ENCODE data around the gene ELOVL7. TPM values are rescaled to one million over a fixed set of nuclear protein-coding genes. Genes with fewer than 3 reads are reported as not detected.
"Not testable (repeated sequence)": the region's sequence is repeated elsewhere in the genome, so short reads cannot be mapped to it uniquely, and the experiment has no call there.

ELOVL7 gene
- polyA plus RNA-seq, 1 of the 3 experiments (the other 2 are of a cell fraction): 0.07 TPM

GRCh38 chr5:60712950-60713349 lies 131.1 kb downstream of the ELOVL7 start:
- H3K4me3 ChIP-seq (ENCODE audit: low read depth in 2 of 2, low read length in 1 of 2): no peak overlapping the region
- H3K9me3 ChIP-seq: no peaks in the 10 kb centered on the region
- no peak overlapping the region for H3K9ac ChIP-seq
- TF ChIP-seq SIN3A (IDR thresholded peaks at IDR 0.05; ENCODE audit: borderline replicate concordance, low read depth, low read length) (no peak), FOXJ3 (CRISPR knock-in tag; IDR thresholded peaks at IDR 0.05) (no peak), ELF1 (IDR thresholded peaks at IDR 0.05) (no peak), ZBTB33 (IDR thresholded peaks at IDR 0.05; ENCODE audit: borderline replicate concordance, low read depth) (no peak), RCOR1 (IDR thresholded peaks at IDR 0.05; ENCODE audit: low read length) (no peak), PBX3 (IDR thresholded peaks at IDR 0.05) (no peak), FOSL2 (IDR thresholded peaks at IDR 0.05; ENCODE audit: borderline replicate concordance, low read depth) (no peak), MXI1 (IDR thresholded peaks at IDR 0.05; ENCODE audit: low read depth, low read length) (no peak), NRF1 (IDR thresholded peaks at IDR 0.05; ENCODE audit: low read depth, low read length) (no peak), GATA2 (CRISPR knock-in tag; IDR thresholded peaks at IDR 0.05) (no peak), JUND (IDR thresholded peaks at IDR 0.05) (no peak), RFX5 (IDR thresholded peaks at IDR 0.05; ENCODE audit: low read length) (no peak), NFIC (IDR thresholded peaks at IDR 0.05; ENCODE audit: borderline replicate concordance) (no peak), TCF12 (IDR thresholded peaks at IDR 0.05) (no peak)
- TF ChIP-seq, protein P1, sequence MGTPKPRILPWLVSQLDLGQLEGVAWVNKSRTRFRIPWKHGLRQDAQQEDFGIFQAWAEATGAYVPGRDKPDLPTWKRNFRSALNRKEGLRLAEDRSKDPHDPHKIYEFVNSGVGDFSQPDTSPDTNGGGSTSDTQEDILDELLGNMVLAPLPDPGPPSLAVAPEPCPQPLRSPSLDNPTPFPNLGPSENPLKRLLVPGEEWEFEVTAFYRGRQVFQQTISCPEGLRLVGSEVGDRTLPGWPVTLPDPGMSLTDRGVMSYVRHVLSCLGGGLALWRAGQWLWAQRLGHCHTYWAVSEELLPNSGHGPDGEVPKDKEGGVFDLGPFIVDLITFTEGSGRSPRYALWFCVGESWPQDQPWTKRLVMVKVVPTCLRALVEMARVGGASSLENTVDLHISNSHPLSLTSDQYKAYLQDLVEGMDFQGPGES (IDR thresholded peaks at IDR 0.05; ENCODE audit: low read depth, low read length): no peak
- TF ChIP-seq, protein P2, sequence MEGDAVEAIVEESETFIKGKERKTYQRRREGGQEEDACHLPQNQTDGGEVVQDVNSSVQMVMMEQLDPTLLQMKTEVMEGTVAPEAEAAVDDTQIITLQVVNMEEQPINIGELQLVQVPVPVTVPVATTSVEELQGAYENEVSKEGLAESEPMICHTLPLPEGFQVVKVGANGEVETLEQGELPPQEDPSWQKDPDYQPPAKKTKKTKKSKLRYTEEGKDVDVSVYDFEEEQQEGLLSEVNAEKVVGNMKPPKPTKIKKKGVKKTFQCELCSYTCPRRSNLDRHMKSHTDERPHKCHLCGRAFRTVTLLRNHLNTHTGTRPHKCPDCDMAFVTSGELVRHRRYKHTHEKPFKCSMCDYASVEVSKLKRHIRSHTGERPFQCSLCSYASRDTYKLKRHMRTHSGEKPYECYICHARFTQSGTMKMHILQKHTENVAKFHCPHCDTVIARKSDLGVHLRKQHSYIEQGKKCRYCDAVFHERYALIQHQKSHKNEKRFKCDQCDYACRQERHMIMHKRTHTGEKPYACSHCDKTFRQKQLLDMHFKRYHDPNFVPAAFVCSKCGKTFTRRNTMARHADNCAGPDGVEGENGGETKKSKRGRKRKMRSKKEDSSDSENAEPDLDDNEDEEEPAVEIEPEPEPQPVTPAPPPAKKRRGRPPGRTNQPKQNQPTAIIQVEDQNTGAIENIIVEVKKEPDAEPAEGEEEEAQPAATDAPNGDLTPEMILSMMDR (IDR thresholded peaks at IDR 0.05): no peak
- TF ChIP-seq, protein P3, sequence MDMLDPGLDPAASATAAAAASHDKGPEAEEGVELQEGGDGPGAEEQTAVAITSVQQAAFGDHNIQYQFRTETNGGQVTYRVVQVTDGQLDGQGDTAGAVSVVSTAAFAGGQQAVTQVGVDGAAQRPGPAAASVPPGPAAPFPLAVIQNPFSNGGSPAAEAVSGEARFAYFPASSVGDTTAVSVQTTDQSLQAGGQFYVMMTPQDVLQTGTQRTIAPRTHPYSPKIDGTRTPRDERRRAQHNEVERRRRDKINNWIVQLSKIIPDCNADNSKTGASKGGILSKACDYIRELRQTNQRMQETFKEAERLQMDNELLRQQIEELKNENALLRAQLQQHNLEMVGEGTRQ (IDR thresholded peaks at IDR 0.05; ENCODE audit: borderline replicate concordance, low read depth, low read length): no peak
- H3F3A ChIP-seq (replicated peaks; ENCODE audit: insufficient read depth): no peaks in the 10 kb centered on the region
- DNase-seq: no peak
- no peaks in the 10 kb centered on the region for H3K4me1 ChIP-seq (ENCODE audit: control insufficient read depth in 1 of 2, insufficient read depth in 2 of 2, low read depth in 1 of 2, low read length in 1 of 2)
- ChIA-PET POLR2A (no interaction called here), CTCF (no interaction called here)
- no peaks in the 10 kb centered on the region for H3K79me2 ChIP-seq (ENCODE audit: insufficient read depth)
- no peak overlapping the region for H3K4me2 ChIP-seq
- H3K9me2 ChIP-seq: no peaks in the 10 kb centered on the region
- no peaks in the 10 kb centered on the region for H3K36me3 ChIP-seq (replicated peaks in 1 of 2; ENCODE audit: control insufficient read depth in 1 of 2, insufficient read depth in 2 of 2, low read length in 1 of 2)
- no peaks in the 10 kb centered on the region for H3K27me3 ChIP-seq (ENCODE audit: insufficient read depth)
- H4K20me1 ChIP-seq (ENCODE audit: insufficient read depth): no peaks in the 10 kb centered on the region
- no peak overlapping the region for H3K27ac ChIP-seq (ENCODE audit: low read depth in 2 of 2, low read length in 1 of 2)
- no peak overlapping the region for H2AFZ ChIP-seq (ENCODE audit: low read depth)
- 43% methylated on average over 5 of the region's 5 CpGs for WGBS (ENCODE audit: low lambda C conversion rate)

DNA sequence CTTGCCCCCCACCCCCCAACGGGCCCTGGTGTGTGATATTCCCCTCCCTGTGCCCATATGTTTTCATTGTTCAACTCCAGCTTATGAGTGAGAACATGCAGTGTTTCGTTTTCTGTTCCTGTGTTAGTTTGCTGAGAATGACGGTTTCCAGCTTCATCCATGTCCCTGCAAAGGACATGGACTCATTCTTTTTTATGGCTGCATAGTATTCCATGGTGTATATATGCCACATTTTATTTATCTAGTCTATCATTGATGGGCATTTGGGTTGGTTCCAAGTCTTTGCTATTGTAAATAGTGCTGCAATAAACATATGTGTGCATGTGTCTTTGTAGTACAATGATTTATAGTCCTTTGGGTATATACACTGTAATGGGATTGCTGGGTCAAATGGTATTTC lies 132.2 kb downstream of the ELOVL7 start:
- H4K20me1 ChIP-seq (ENCODE audit: insufficient read depth); DNase-seq; H3K4me2 ChIP-seq; H2AFZ ChIP-seq (ENCODE audit: low read depth); H3F3A ChIP-seq (replicated peaks; ENCODE audit: insufficient read depth); POLR2A ChIA-PET; H3K79me2 ChIP-seq (ENCODE audit: insufficient read depth); H3K9me2 ChIP-seq; H3K36me3 ChIP-seq (replicated peaks in 1 of 2; ENCODE audit: control insufficient read depth in 1 of 2, insufficient read depth in 2 of 2, low read length in 1 of 2); H3K9ac ChIP-seq; H3K4me1 ChIP-seq (ENCODE audit: control insufficient read depth in 1 of 2, insufficient read depth in 2 of 2, low read depth in 1 of 2, low read length in 1 of 2); H3K27ac ChIP-seq (ENCODE audit: low read depth in 2 of 2, low read length in 1 of 2); H3K4me3 ChIP-seq (ENCODE audit: low read depth in 2 of 2, low read length in 1 of 2); CTCF ChIA-PET; H3K27me3 ChIP-seq (ENCODE audit: insufficient read depth); H3K9me3 ChIP-seq: not testable (repeated sequence)
- 15% methylated on average over 3 of the region's 3 CpGs for WGBS (ENCODE audit: low lambda C conversion rate)
